Activated naive CD4-positive, alpha-beta T cell treated with Interleukin-2 at 50 U/mL for 16 hours (primary cell): Measurements from ENCODE around the gene RAB43.

Source experiments
- DNase-seq: peaks from one replicate; pipeline ENCODE4 v3.0.0-alpha.2; 2020

Gene RAB43

GRCh38 chr3:129060276-129061022, 61.2 kb downstream of the RAB43 start, which contains the start of gene GP9:
Gene GP9, plus strand, starts transcription at chr3:129060779. Its CDS starts 961 bp downstream, at chr3:129061740.
- DNase-seq, result no peak

GRCh38 chr3:129059311-129059958, 62.2 kb downstream of the RAB43 start:
- no peak for DNase-seq

- DNase-seq, result no peak
Measured at GRCh38 chr3:129058441-129059200, 63.0 kb downstream of the RAB43 start.

GRCh38 chr3:129057249-129057648, 64.4 kb downstream of the RAB43 start:
- no peak for DNase-seq

- DNase-seq, result no peak
Measured at GRCh38 chr3:129056451-129057173, 65.0 kb downstream of the RAB43 start.

GRCh38 chr3:129054605-129055104, 66.9 kb downstream of the RAB43 start:
- DNase-seq, result no peak

GRCh38 chr3:129052675-129053074, 68.9 kb downstream of the RAB43 start:
- DNase-seq, result no peak

- DNase-seq, result no peak
Measured at GRCh38 chr3:129051871-129052340, 69.7 kb downstream of the RAB43 start.

- no peak for DNase-seq
Measured at GRCh38 chr3:129050556-129051295, 70.9 kb downstream of the RAB43 start.

GRCh38 chr3:129047553-129047839, 74.1 kb downstream of the RAB43 start:
- no peak for DNase-seq

- DNase-seq, result no peak
Measured at GRCh38 chr3:129046732-129047552, 74.7 kb downstream of the RAB43 start.

GRCh38 chr3:129046037-129046731, 75.4 kb downstream of the RAB43 start:
- no peak for DNase-seq

GRCh38 chr3:129045675-129046036, 75.9 kb downstream of the RAB43 start:
- peak; percentile 32 for DNase-seq

- DNase-seq, result no peak
Measured at GRCh38 chr3:129040579-129041300, 80.9 kb downstream of the RAB43 start.

GRCh38 chr3:129040039-129040336, 81.6 kb downstream of the RAB43 start:
- DNase-seq, result no peak

GRCh38 chr3:129039271-129040038, 82.1 kb downstream of the RAB43 start:
- no peak for DNase-seq

GRCh38 chr3:129038121-129038855, 83.3 kb downstream of the RAB43 start:
- no peak for DNase-seq
